DND-41 (cell line): Measurements from ENCODE around the gene DTNB.

Experiments used
- ATAC-seq: fragments of 200-7000 bp; cut with Tn5 transposase; 3 replicates; pipeline ENCODE4 v1.9.1; 2021; ENCODE audit warnings: low read depth; ENCODE audit not compliant: insufficient read depth
- DNase-seq: peaks from one replicate; pipeline ENCODE4 v3.0.0-alpha.2; 2020
- H2AFZ ChIP-seq: 2 replicates; pipeline ENCODE4 v1.6.0; 2012; ENCODE audit warnings: low read depth, low read length
- H3K27ac ChIP-seq: 2 replicates; pipeline ENCODE4 v1.5.1; 2012; ENCODE audit warnings: low read length, inconsistent platforms
- H3K27me3 ChIP-seq: fragments of 200-600 bp; sonication (generic); 2 replicates; pipeline ENCODE4 v1.6.0; 2012; ENCODE audit warnings: low read length, mild to moderate bottlenecking, inconsistent platforms; ENCODE audit not compliant: insufficient read depth, poor library complexity
- H3K36me3 ChIP-seq: 2 replicates; pipeline ENCODE4 v1.5.1; 2012; ENCODE audit warnings: low read length, inconsistent platforms; ENCODE audit not compliant: insufficient read depth
- H3K4me1 ChIP-seq: 2 replicates; pipeline ENCODE4 v1.5.1; 2012; ENCODE audit warnings: mild to moderate bottlenecking, low read length; ENCODE audit not compliant: insufficient read depth
- H3K4me2 ChIP-seq: 2 replicates; pipeline ENCODE4 v1.6.0; 2012; ENCODE audit warnings: mild to moderate bottlenecking, moderate library complexity, low read length, inconsistent platforms; ENCODE audit not compliant: insufficient read depth
- H3K4me3 ChIP-seq, 2 experiments: fragments of 200-600 bp in 1 of 2; shearing (Covaris generic) in 1 of 2; 2 replicates each; pipeline ENCODE4 v1.5.1; 2012 to 2016; ENCODE audit warnings: inconsistent platforms in 2 of 2, low read length in 2 of 2, mild to moderate bottlenecking in 2 of 2, low read depth in 1 of 2, moderate library complexity in 1 of 2
- H3K79me2 ChIP-seq: 2 replicates; pipeline ENCODE4 v1.6.0; 2012; ENCODE audit warnings: low read length, inconsistent platforms; ENCODE audit not compliant: insufficient read depth
- H3K9ac ChIP-seq: 2 replicates; pipeline ENCODE4 v1.6.0; 2012; ENCODE audit warnings: low read depth, mild to moderate bottlenecking, inconsistent platforms, low read length, moderate library complexity
- H3K9me3 ChIP-seq: 2 replicates; pipeline ENCODE4 v1.5.1; 2012; ENCODE audit warnings: low read length, moderate library complexity, mild to moderate bottlenecking, inconsistent platforms; ENCODE audit not compliant: insufficient read depth, severe bottlenecking
- H4K20me1 ChIP-seq: 2 replicates; pipeline ENCODE4 v1.6.0; 2012; ENCODE audit warnings: low read length; ENCODE audit not compliant: insufficient read depth
- EZH2 ChIP-seq: IDR thresholded peaks from 3 replicates; pipeline ENCODE4 v1.6.1; 2012; ENCODE audit warnings: borderline replicate concordance, low read depth, mild to moderate bottlenecking, moderate library complexity, low read length, inconsistent platforms; ENCODE audit not compliant: severe bottlenecking
- TF ChIP-seq, protein P1 (sequence below): IDR thresholded peaks from 2 replicates; pipeline ENCODE4 v1.5.1; 2012; ENCODE audit warnings: borderline replicate concordance, low read length, moderate library complexity, mild to moderate bottlenecking; ENCODE audit not compliant: poor library complexity, severe bottlenecking; ENCODE audit errors: extremely low read depth

The DTNB gene

DNA sequence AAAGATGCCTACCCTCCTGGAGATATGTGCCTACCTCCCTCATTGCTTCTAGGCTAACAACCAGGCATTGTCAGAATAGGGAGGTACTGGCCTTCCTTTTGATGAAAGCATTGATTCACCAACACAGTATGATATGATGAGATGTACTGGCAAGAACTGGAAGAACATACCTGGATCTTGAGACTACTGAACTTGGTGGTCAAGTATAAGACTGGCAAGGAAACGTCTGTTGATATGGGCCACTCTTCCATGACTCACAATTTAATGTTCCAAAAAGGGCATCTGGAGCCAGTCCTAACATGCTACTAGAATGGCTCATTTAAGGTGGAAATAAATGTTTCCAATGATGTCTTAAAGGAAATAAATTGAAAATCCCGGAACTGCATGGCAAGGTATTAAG, 18.1 kb downstream of the DTNB start:
- ATAC-seq (no peak), DNase-seq (no peak)
- H3K79me2 ChIP-seq: peaks cover 13% of the 10 kb centered on the region; the same call in 1 of the 2 replicates
- no peak overlapping the region for H3K9ac ChIP-seq
- no peak overlapping the region for H2AFZ ChIP-seq
- H3K4me1 ChIP-seq: no peaks in the 10 kb centered on the region
- H3K36me3 ChIP-seq: peaks cover 9% of the 10 kb centered on the region; the same call in 1 of the 2 replicates
- TF ChIP-seq, protein P1, sequence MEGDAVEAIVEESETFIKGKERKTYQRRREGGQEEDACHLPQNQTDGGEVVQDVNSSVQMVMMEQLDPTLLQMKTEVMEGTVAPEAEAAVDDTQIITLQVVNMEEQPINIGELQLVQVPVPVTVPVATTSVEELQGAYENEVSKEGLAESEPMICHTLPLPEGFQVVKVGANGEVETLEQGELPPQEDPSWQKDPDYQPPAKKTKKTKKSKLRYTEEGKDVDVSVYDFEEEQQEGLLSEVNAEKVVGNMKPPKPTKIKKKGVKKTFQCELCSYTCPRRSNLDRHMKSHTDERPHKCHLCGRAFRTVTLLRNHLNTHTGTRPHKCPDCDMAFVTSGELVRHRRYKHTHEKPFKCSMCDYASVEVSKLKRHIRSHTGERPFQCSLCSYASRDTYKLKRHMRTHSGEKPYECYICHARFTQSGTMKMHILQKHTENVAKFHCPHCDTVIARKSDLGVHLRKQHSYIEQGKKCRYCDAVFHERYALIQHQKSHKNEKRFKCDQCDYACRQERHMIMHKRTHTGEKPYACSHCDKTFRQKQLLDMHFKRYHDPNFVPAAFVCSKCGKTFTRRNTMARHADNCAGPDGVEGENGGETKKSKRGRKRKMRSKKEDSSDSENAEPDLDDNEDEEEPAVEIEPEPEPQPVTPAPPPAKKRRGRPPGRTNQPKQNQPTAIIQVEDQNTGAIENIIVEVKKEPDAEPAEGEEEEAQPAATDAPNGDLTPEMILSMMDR: no peak
- no peak for TF ChIP-seq EZH2
- peaks cover 3% of the 10 kb centered on the region; the same call in 1 of the 2 replicates for H4K20me1 ChIP-seq
- H3K4me2 ChIP-seq: no peak overlapping the region
- H3K27ac ChIP-seq: no peak overlapping the region
- H3K9me3 ChIP-seq: no peaks in the 10 kb centered on the region
- H3K4me3 ChIP-seq: no peak overlapping the region
- H3K27me3 ChIP-seq: no peaks in the 10 kb centered on the region

DNA sequence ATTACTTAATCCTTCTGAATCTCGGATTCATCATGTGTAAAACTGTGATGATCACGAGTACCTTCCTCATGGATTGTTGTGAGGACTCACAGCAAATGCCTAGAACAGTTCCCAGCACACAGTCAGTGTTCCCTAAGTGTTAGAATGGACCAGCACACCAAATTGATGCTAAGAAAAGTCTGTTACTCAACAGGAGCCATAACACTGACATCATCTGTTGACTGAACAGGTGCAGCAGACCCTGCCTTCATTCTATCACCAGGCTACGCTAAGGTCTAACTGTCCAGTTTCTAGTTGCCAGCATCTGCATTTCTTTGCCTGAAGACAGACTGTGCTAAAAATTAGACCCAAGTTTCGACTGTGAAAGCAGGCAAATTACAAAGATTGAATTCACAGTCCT, 18.6 kb downstream of the DTNB start:
- H3K4me3 ChIP-seq: no peak overlapping the region
- H3K9me3 ChIP-seq: no peaks in the 10 kb centered on the region
- H3K4me2 ChIP-seq: no peak overlapping the region
- peaks cover 3% of the 10 kb centered on the region; the same call in 1 of the 2 replicates for H4K20me1 ChIP-seq
- no peak for DNase-seq
- no peak for TF ChIP-seq EZH2
- TF ChIP-seq, protein P1: no peak
- no peak for ATAC-seq
- H3K9ac ChIP-seq: no peak overlapping the region
- H3K4me1 ChIP-seq: no peaks in the 10 kb centered on the region
- no peak overlapping the region for H2AFZ ChIP-seq
- H3K27me3 ChIP-seq: no peaks in the 10 kb centered on the region
- H3K79me2 ChIP-seq: peaks cover 13% of the 10 kb centered on the region; the same call in 1 of the 2 replicates
- H3K27ac ChIP-seq: no peak overlapping the region
- H3K36me3 ChIP-seq: peaks cover 14% of the 10 kb centered on the region; the same call in 1 of the 2 replicates

DNA sequence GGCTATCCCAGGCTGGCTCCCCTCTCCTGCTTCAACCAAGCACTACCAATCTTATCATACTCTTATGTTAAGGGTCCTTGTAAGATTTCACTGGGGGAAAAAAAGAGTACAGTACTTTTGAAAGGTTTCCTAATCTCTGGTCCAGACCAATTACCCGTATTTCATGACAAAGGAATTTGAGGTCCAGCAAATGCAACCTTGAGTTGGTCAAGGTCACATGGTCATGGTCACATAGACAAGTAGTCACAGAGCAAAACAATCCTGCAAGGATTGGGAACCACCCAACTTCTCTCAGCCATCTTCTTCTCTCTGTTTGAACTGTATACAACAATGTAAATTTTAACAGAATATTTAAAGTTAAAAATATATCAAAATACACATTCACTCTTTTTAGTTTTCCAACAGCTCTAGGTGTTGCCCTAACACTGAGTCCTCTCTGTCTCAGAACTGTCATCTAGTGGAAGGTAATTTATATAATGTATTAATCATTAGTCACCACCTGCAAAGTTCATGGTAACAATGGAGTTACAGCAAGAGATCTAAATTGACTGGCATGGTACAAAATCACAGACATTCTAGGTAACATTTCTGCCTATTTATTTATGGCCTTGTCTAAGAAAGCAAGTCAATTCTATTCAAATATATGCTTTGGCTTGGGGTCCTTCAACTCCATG, 21.5 kb downstream of the DTNB start:
- Histone ChIP-seq H3K4me2 (no peak overlapping the region), H3K4me1 (no peaks in the 10 kb centered on the region), H2AFZ (no peak overlapping the region), H3K27ac (no peak overlapping the region), H3K79me2 (peaks cover 5% of the 10 kb centered on the region; the same call in 1 of the 2 replicates), H3K27me3 (no peaks in the 10 kb centered on the region), H3K36me3 (peaks cover 16% of the 10 kb centered on the region; the same call in 1 of the 2 replicates), H3K9ac (no peak overlapping the region), H3K4me3 (no peak overlapping the region), H4K20me1 (peaks cover 3% of the 10 kb centered on the region; the same call in 1 of the 2 replicates), H3K9me3 (no peaks in the 10 kb centered on the region)
- TF ChIP-seq EZH2: no peak
- TF ChIP-seq, protein P1: no peak
- DNase-seq (no peak), ATAC-seq (no peak)
